Measurements from ENCODE around the gene SLC28A1.

SLC28A1 gene

GRCh38 chr15:84910928-84911623 is 26.6 kb downstream of the SLC28A1 start:
- no peak for TF ChIP-seq EZH2 (IDR thresholded peaks at IDR 0.05; ENCODE audit: borderline replicate concordance, low read depth, low read length, severe bottlenecking)
- no peak for TF ChIP-seq CTCF (IDR thresholded peaks at IDR 0.05; ENCODE audit: borderline replicate concordance, extremely low read depth, low read length, poor library complexity, severe bottlenecking)
- Histone ChIP-seq H3K9ac (ENCODE audit: low read depth, low read length) (no peak overlapping the region), H2AFZ (ENCODE audit: low read depth, low read length) (no peak overlapping the region), H3K36me3 (ENCODE audit: insufficient read depth, low read length) (no peaks in the 10 kb centered on the region), H3K27me3 (ENCODE audit: insufficient read depth, low read length, poor library complexity) (peaks cover 3% of the 10 kb centered on the region), H3K9me3 (ENCODE audit: insufficient read depth, low read length, severe bottlenecking) (no peaks in the 10 kb centered on the region), H3K27ac (ENCODE audit: low read length) (no peak overlapping the region), H3K4me1 (ENCODE audit: insufficient read depth, low read length) (peaks cover 7% of the 10 kb centered on the region), H3K4me2 (ENCODE audit: insufficient read depth, low read length) (no peak overlapping the region), H3K4me3 (ENCODE audit: low read depth in 1 of 2, low read length in 2 of 2) (no peak overlapping the region), H3K79me2 (ENCODE audit: insufficient read depth, low read length) (no peaks in the 10 kb centered on the region), H4K20me1 (ENCODE audit: insufficient read depth, low read length) (no peaks in the 10 kb centered on the region)
- DNase-seq (no peak), ATAC-seq (ENCODE audit: insufficient read depth, low read depth) (no peak)

DNA sequence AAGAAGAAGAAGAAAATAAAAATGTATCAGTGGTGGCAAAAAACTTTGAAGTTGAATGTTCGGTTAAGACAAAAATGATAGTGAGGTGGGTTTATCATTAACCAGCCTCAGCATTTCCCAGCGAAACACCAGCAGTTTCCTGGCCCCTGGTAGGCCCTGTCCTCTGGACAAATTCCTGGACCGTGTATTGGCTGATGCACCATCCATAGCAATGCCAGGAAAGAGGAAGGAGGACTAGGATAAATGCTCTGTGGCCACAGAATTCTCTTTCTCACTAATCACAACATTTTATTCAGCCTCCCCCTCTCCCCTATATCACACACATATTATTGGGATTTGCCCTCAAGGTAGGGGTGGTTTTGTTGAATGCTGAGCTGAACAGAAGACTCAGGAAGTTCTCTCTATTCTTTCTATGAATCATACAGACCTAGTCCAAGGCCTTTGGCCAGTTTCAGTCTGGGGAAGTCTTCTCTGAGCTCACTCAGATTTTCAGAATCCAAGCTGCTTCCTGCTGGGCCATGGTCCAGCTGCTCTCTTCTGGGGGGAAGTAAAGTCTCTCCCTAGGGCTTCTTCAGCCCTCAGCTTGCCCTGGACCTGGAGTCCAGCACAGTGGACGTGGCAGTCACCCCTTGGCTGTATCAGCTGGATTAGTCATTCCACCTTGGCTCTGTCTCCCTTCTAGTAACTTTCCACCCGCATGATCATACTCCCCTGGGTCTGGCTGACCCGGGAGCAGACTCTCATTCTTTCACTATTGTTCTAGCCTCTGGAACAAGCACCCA is 27.6 kb downstream of the SLC28A1 start:
- TF ChIP-seq CTCF (IDR thresholded peaks at IDR 0.05; ENCODE audit: borderline replicate concordance, extremely low read depth, low read length, poor library complexity, severe bottlenecking) (no peak), EZH2 (IDR thresholded peaks at IDR 0.05; ENCODE audit: borderline replicate concordance, low read depth, low read length, severe bottlenecking) (no peak)
- H3K27ac ChIP-seq (ENCODE audit: low read length): no peak overlapping the region
- no peak overlapping the region for H3K4me2 ChIP-seq (ENCODE audit: insufficient read depth, low read length)
- peaks cover 3% of the 10 kb centered on the region for H3K27me3 ChIP-seq (ENCODE audit: insufficient read depth, low read length, poor library complexity)
- no peak overlapping the region for H2AFZ ChIP-seq (ENCODE audit: low read depth, low read length)
- H4K20me1 ChIP-seq (ENCODE audit: insufficient read depth, low read length): no peaks in the 10 kb centered on the region
- no peaks in the 10 kb centered on the region for H3K79me2 ChIP-seq (ENCODE audit: insufficient read depth, low read length)
- DNase-seq: no peak
- H3K36me3 ChIP-seq (ENCODE audit: insufficient read depth, low read length): no peaks in the 10 kb centered on the region
- H3K4me1 ChIP-seq (ENCODE audit: insufficient read depth, low read length): peaks cover 7% of the 10 kb centered on the region
- H3K4me3 ChIP-seq (ENCODE audit: low read depth in 1 of 2, low read length in 2 of 2): no peak overlapping the region
- H3K9me3 ChIP-seq (ENCODE audit: insufficient read depth, low read length, severe bottlenecking): no peaks in the 10 kb centered on the region
- no peak overlapping the region for H3K9ac ChIP-seq (ENCODE audit: low read depth, low read length)
- ATAC-seq (ENCODE audit: insufficient read depth, low read depth): no peak

DNA sequence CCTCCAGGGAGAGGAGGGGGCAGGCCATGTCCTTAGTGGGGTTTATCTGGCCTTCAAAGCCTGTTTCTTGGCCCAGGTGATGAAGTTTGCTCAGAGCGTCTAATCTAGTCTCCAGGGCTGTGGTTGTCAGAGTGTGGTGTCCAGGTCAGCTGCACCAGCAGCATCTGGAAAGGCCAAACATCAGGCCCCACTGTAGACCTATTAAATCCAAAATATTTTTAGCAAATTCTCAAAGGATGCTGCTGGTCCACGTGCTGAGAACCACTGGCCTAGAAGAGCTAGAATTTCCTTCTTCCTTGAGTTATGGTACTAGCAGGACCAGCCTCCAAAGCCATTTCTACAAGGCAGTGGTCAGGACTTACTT is 28.9 kb downstream of the SLC28A1 start:
- Histone ChIP-seq H3K27ac (ENCODE audit: low read length) (no peak overlapping the region), H3K27me3 (ENCODE audit: insufficient read depth, low read length, poor library complexity) (peaks cover 7% of the 10 kb centered on the region), H4K20me1 (ENCODE audit: insufficient read depth, low read length) (no peaks in the 10 kb centered on the region), H3K4me1 (ENCODE audit: insufficient read depth, low read length) (peaks cover 7% of the 10 kb centered on the region), H2AFZ (ENCODE audit: low read depth, low read length) (no peak overlapping the region), H3K79me2 (ENCODE audit: insufficient read depth, low read length) (no peaks in the 10 kb centered on the region), H3K9ac (ENCODE audit: low read depth, low read length) (no peak overlapping the region), H3K36me3 (ENCODE audit: insufficient read depth, low read length) (no peaks in the 10 kb centered on the region), H3K4me3 (ENCODE audit: low read depth in 1 of 2, low read length in 2 of 2) (no peak overlapping the region), H3K4me2 (ENCODE audit: insufficient read depth, low read length) (no peak overlapping the region), H3K9me3 (ENCODE audit: insufficient read depth, low read length, severe bottlenecking) (no peaks in the 10 kb centered on the region)
- no peak for DNase-seq
- no peak for ATAC-seq (ENCODE audit: insufficient read depth, low read depth)
- TF ChIP-seq EZH2 (IDR thresholded peaks at IDR 0.05; ENCODE audit: borderline replicate concordance, low read depth, low read length, severe bottlenecking): no peak
- no peak for TF ChIP-seq CTCF (IDR thresholded peaks at IDR 0.05; ENCODE audit: borderline replicate concordance, extremely low read depth, low read length, poor library complexity, severe bottlenecking)

Measured in DND-41 (cell line).